ENCODE results near the gene SOX5. TPM values are rescaled to one million over a fixed set of nuclear protein-coding genes. Genes with fewer than 3 reads are reported as not detected.

The SOX5 gene
- total RNA-seq, 4 donors from 2014 or later: 13.2 to 32.4 (median 23.3) TPM

DNA sequence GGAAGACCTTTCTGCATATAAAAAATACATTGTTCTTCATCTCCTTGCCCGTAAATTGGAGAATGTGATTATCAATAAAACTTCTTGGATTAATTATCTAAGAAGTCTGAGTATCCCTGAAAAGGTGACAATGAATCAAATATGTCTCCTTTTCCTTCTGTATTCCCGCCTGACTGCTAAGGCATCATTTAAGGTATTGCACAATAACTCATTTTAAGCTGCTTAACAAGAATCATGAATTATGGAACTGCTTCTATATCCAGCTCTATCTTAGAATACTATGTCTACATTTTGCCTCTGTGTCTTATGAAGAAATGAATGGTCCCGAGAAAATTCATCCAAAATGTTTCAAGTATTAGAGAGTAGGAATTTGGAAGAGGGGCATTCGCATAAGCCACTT is 294.4 kb downstream of the SOX5 start:
- Histone ChIP-seq H3K27me3 (no peaks in the 10 kb centered on the region), H3K4me1 (no peaks in the 10 kb centered on the region), H3K9me3 (no peaks in the 10 kb centered on the region), H3K36me3 (no peaks in the 10 kb centered on the region), H3K4me3 (replicated peaks in 1 of 3) (no peak overlapping the region), H3K27ac (no peak overlapping the region)
- no peak for DNase-seq
- TF ChIP-seq, protein P1, sequence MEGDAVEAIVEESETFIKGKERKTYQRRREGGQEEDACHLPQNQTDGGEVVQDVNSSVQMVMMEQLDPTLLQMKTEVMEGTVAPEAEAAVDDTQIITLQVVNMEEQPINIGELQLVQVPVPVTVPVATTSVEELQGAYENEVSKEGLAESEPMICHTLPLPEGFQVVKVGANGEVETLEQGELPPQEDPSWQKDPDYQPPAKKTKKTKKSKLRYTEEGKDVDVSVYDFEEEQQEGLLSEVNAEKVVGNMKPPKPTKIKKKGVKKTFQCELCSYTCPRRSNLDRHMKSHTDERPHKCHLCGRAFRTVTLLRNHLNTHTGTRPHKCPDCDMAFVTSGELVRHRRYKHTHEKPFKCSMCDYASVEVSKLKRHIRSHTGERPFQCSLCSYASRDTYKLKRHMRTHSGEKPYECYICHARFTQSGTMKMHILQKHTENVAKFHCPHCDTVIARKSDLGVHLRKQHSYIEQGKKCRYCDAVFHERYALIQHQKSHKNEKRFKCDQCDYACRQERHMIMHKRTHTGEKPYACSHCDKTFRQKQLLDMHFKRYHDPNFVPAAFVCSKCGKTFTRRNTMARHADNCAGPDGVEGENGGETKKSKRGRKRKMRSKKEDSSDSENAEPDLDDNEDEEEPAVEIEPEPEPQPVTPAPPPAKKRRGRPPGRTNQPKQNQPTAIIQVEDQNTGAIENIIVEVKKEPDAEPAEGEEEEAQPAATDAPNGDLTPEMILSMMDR (IDR thresholded peaks at IDR 0.05): no peak
- TF ChIP-seq POLR2A (IDR thresholded peaks at IDR 0.05): no peak
- intact Hi-C loops (cut with DNase I): no loop called here
- 84 to 95% methylated on average over 4 of the region's 4 CpGs for WGBS, 2 donors

DNA sequence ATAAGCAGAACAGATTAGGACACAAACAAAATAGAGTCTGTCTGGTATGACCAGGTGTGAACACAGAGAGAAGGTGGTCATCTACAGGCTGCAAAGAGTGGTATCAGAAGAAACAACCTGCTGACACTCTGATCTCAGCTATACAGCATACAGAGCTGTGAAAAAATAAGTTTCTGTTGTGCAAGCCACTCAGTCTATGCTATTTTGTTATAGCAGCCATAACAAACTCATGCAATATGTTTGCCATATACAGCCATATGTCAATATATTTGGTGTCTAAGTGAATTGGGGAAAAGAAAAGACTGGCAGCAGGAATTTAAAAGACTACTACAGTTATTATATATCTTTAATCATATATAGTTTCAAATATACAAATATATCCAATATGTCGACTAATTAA is 300.9 kb downstream of the SOX5 start:
- Histone ChIP-seq H3K27me3 (no peaks in the 10 kb centered on the region), H3K4me3 (replicated peaks in 1 of 3) (no peak overlapping the region), H3K36me3 (no peaks in the 10 kb centered on the region), H3K9me3 (no peaks in the 10 kb centered on the region), H3K27ac (no peak overlapping the region), H3K4me1 (no peaks in the 10 kb centered on the region)
- intact Hi-C loops (cut with DNase I): no loop called here
- no peak for TF ChIP-seq POLR2A (IDR thresholded peaks at IDR 0.05)
- TF ChIP-seq, protein P1 (IDR thresholded peaks at IDR 0.05): no peak
- no peak for DNase-seq
- WGBS, 2 donors: 97 to 98% methylated on average over 1 of the region's 1 CpG

DNA sequence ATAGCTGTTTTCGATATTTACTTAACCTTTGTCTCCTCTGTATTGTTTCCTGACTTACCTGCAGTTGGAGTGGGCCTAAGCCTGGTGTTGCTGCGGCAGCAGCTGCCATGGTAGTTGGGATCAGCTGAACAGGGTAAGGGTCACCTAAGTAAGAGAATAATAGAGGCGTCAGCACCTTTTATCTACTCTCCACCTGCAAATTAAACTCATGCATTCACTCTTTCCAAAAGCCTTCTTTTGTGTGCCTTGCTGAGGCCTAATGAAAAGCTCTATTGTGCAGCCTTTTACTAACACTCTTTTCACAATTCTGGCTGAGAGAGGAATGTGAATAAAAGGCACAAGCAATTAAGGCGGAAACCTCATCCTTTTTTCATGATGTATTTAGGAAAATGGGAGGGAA is 308.7 kb downstream of the SOX5 start:
- intact Hi-C loops (cut with DNase I): no loop called here
- Histone ChIP-seq H3K4me1 (no peaks in the 10 kb centered on the region), H3K4me3 (replicated peaks in 1 of 3) (no peak overlapping the region), H3K27ac (no peak overlapping the region), H3K36me3 (no peaks in the 10 kb centered on the region), H3K27me3 (no peaks in the 10 kb centered on the region), H3K9me3 (no peaks in the 10 kb centered on the region)
- TF ChIP-seq POLR2A (IDR thresholded peaks at IDR 0.05): no peak
- TF ChIP-seq, protein P1 (IDR thresholded peaks at IDR 0.05): no peak
- 78% methylated on average over 4 of the region's 4 CpGs for WGBS, 2 donors
- DNase-seq: no peak

DNA sequence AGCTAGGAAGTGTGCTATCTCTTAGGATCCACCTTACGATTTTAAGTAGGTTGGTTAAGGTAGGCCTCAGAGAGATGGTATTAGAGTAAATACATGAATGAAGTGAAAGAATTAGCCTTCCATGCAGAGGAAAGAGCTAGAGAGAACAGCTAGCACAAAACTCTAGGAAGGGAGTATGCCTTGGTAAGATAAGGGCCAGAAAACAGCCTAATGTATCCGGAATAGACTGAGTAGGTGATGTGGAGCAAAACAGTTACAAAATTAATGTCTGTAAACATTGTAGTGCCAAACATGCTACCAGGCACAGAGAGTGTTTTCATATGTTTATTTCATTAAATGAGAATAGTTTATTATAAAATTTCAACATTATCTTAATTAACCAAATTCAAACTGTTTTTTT is 315.1 kb downstream of the SOX5 start:
- Histone ChIP-seq H3K9me3 (no peaks in the 10 kb centered on the region), H3K4me3 (replicated peaks in 1 of 3) (no peak overlapping the region), H3K27ac (no peak overlapping the region), H3K27me3 (no peaks in the 10 kb centered on the region), H3K4me1 (no peaks in the 10 kb centered on the region), H3K36me3 (no peaks in the 10 kb centered on the region)
- no peak for TF ChIP-seq POLR2A (IDR thresholded peaks at IDR 0.05)
- TF ChIP-seq, protein P1 (IDR thresholded peaks at IDR 0.05): no peak
- WGBS, 2 donors: 92 to 94% methylated on average over 2 of the region's 2 CpGs
- intact Hi-C loops (cut with DNase I): no loop called here
- no peak for DNase-seq

DNA sequence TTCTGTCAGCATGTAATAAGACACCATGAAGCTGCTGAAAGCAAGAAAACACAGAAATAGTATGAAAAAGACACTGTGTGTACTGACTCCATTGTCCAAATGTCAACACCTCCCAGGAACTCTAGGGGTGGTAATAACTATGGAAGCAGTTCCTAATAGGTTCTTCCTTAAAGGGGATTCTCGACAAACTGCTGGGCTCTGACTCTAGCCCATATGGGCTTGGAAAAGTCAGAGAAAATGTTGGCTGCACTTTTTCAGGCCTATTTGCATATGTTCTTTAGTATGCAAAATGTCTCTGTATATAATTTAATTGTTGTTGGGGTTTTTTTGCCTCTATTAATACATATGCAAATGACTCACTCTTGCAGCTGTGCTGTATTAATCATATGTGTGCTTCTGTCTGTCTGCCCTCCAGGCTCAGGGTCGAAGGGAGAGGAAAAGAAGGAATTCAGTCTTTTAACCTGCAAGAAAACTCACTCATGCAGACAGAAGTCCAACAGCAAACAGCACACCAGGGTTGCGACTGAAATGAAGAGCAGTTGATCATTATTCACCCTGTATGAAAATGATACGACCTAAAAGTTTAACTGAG is 317.6 kb downstream of the SOX5 start:
- no peak for DNase-seq
- Histone ChIP-seq H3K27me3 (no peaks in the 10 kb centered on the region), H3K4me1 (no peaks in the 10 kb centered on the region), H3K9me3 (no peaks in the 10 kb centered on the region), H3K4me3 (replicated peaks in 1 of 3) (no peak overlapping the region), H3K27ac (no peak overlapping the region), H3K36me3 (no peaks in the 10 kb centered on the region)
- intact Hi-C loops (cut with DNase I): no loop called here
- TF ChIP-seq POLR2A (IDR thresholded peaks at IDR 0.05): no peak
- TF ChIP-seq, protein P1 (IDR thresholded peaks at IDR 0.05): no peak
- WGBS, 2 donors: 68 to 82% methylated on average over 4 of the region's 4 CpGs
